GM12878 (cell line): ENCODE data around the gene RECK. TPM values are rescaled to one million over a fixed set of nuclear protein-coding genes. Genes with fewer than 3 reads are reported as not detected.

Source experiments
- ATAC-seq: fragments of 200-7000 bp; cut with Tn5 transposase; 3 replicates; pipeline ENCODE4 v1.9.1; 2020; ENCODE audit warnings: mild to moderate bottlenecking, moderate library complexity
- BruUV-seq: library from RNA; stranded (reverse); fragments of 400-500 nt; replicated peaks from 2 replicates; lab custom pipeline; 2021; lab: Mats Ljungman, UMichigan
- CTCF ChIA-PET: fragments of 300-600 bp; sonication (Branson Sonifier 250); formaldehyde crosslinking; extraction: SDS; loops from one replicate; lab custom pipeline; 2021; ENCODE audit warnings: inconsistent platforms; lab: Yijun Ruan, JAX
- POLR2A ChIA-PET: fragments of 350-600 bp; formaldehyde crosslinking; extraction: SDS; loops from one replicate; lab custom pipeline; 2021; ENCODE audit warnings: inconsistent platforms; lab: Charles Lee
- RAD21 ChIA-PET: fragments of 300-600 bp; sonication (Branson Sonifier 250); formaldehyde crosslinking; loops from one replicate; lab custom pipeline; 2023; ENCODE audit warnings: antibody characterized with exemption; ENCODE audit not compliant: unreplicated experiment; lab: Charles Lee
- SMC1A ChIA-PET: fragments of 300-600 bp; sonication (Branson Sonifier 250); formaldehyde crosslinking; loops from one replicate; lab custom pipeline; 2023; ENCODE audit not compliant: unreplicated experiment, uncharacterized antibody; lab: Charles Lee
- DNase-seq: peaks from one replicate; pipeline ENCODE4 v3.0.0-alpha.2; 2011; ENCODE audit warnings: low read depth, low spot score
- FAIRE-seq: peaks from 3 replicates; lab custom pipeline; 2011; peaks lifted over from hg19 to GRCh38; lab: Jason Lieb, UNC
- H2AFZ ChIP-seq: 2 replicates; pipeline ENCODE4 v1.6.0; 2011; ENCODE audit warnings: low read depth, low read length, control low read depth; ENCODE audit not compliant: control insufficient read depth
- H3K27ac ChIP-seq: 2 replicates; pipeline ENCODE4 v1.5.1; 2011; ENCODE audit warnings: control low read depth; ENCODE audit not compliant: control insufficient read depth, insufficient read depth
- H3K27me3 ChIP-seq, 2 experiments: replicated peaks in 1 of 2; 2 replicates each; pipeline versions ENCODE4 v1.6.0 to v1.6.1; 2011; ENCODE audit warnings: low read length in 1 of 2; ENCODE audit not compliant: control insufficient read depth in 2 of 2, insufficient read depth in 2 of 2
- H3K36me3 ChIP-seq, 2 experiments: 2 replicates each; pipeline ENCODE4 v1.5.1; 2011; ENCODE audit warnings: low read length in 1 of 2; ENCODE audit not compliant: control insufficient read depth in 2 of 2, insufficient read depth in 2 of 2
- H3K4me1 ChIP-seq: 2 replicates; pipeline ENCODE4 v1.6.1; 2011; ENCODE audit warnings: mild to moderate bottlenecking, low read length, moderate library complexity, mixed read lengths; ENCODE audit not compliant: control insufficient read depth, insufficient read depth
- H3K4me2 ChIP-seq: 2 replicates; pipeline ENCODE4 v1.6.0; 2011; ENCODE audit warnings: control low read depth; ENCODE audit not compliant: control insufficient read depth, insufficient read depth
- H3K4me3 ChIP-seq: fragments of 200-600 bp; sonication (generic); 2 replicates; pipeline ENCODE4 v1.5.1; 2016
- H3K79me2 ChIP-seq: 2 replicates; pipeline ENCODE4 v1.6.0; 2011; ENCODE audit warnings: low read length; ENCODE audit not compliant: control insufficient read depth, insufficient read depth
- H3K9ac ChIP-seq: 2 replicates; pipeline ENCODE4 v1.8.0; 2011; ENCODE audit warnings: low read length, control low read depth, mixed read lengths; ENCODE audit not compliant: control insufficient read depth, insufficient read depth
- H3K9me3 ChIP-seq: replicated peaks from 3 replicates; pipeline ENCODE4 v1.5.1; 2011; ENCODE audit warnings: mild to moderate bottlenecking, low read length; ENCODE audit not compliant: control insufficient read depth, insufficient read depth
- H4K20me1 ChIP-seq: 2 replicates; pipeline ENCODE4 v1.6.0; 2011; ENCODE audit not compliant: control insufficient read depth, insufficient read depth
- ATF2 ChIP-seq: IDR thresholded peaks from 2 replicates; pipeline ENCODE4 v1.6.1; 2012; ENCODE audit warnings: low read length, inconsistent platforms
- CHD1 ChIP-seq: IDR thresholded peaks from 2 replicates; pipeline ENCODE4 v1.6.1; 2012; ENCODE audit warnings: low read depth, low read length, improper control_type of control experiment
- E2F8 ChIP-seq: fragments of 450-650 bp; IDR thresholded peaks from 2 replicates; pipeline ENCODE4 v1.6.1; 2018; ENCODE audit warnings: mild to moderate bottlenecking, low read depth, moderate library complexity; ENCODE audit not compliant: partially characterized antibody
- ELK1 ChIP-seq: IDR thresholded peaks from 2 replicates; pipeline ENCODE4 v1.6.1; 2012; ENCODE audit warnings: low read depth, low read length, improper control_type of control experiment
- IKZF2 ChIP-seq, 2 experiments: fragments of 450-650 bp; IDR thresholded peaks; 2 replicates each; pipeline ENCODE4 v1.6.1; 2017; ENCODE audit warnings: mild to moderate bottlenecking in 2 of 2, moderate library complexity in 2 of 2
- JUND ChIP-seq: IDR thresholded peaks from 2 replicates; pipeline ENCODE4 v1.6.1; 2012; ENCODE audit warnings: low read depth, mild to moderate bottlenecking, low read length, improper control_type of control experiment, moderate library complexity
- RAD51 ChIP-seq: fragments of 450-650 bp; IDR thresholded peaks from 2 replicates; pipeline ENCODE4 v1.6.1; 2016; ENCODE audit warnings: moderate library complexity, mild to moderate bottlenecking, inconsistent platforms
- RELA ChIP-seq: fragments of 450-650 bp; IDR thresholded peaks from 2 replicates; pipeline ENCODE4 v1.8.0; 2014; ENCODE audit warnings: borderline replicate concordance; ENCODE audit not compliant: partially characterized antibody
- SMAD5 ChIP-seq: IDR thresholded peaks from 2 replicates; pipeline ENCODE4 v1.6.1; 2016; ENCODE audit warnings: antibody characterized with exemption, low read depth
- SPI1 ChIP-seq: IDR thresholded peaks from 2 replicates; pipeline ENCODE4 v1.6.1; 2011; ENCODE audit warnings: low read depth, mild to moderate bottlenecking, low read length, moderate library complexity, borderline replicate concordance; ENCODE audit not compliant: insufficient read depth
- STAT3 ChIP-seq: IDR thresholded peaks from 2 replicates; pipeline ENCODE4 v1.6.1; 2011; ENCODE audit warnings: low read depth, low read length, improper control_type of control experiment
- SUPT20H ChIP-seq: IDR thresholded peaks from 2 replicates; pipeline ENCODE4 v1.6.1; 2011; ENCODE audit warnings: low read depth, mild to moderate bottlenecking, low read length, moderate library complexity, borderline replicate concordance; ENCODE audit not compliant: control insufficient read depth
- ZNF384 ChIP-seq: IDR thresholded peaks from 2 replicates; pipeline ENCODE4 v1.6.1; 2012; ENCODE audit warnings: low read depth, mild to moderate bottlenecking, low read length, improper control_type of control experiment, borderline replicate concordance
- WGBS: methylation state at CpG from one replicate; pipeline ENCODE4 v1.1.6; 2016; ENCODE audit warnings: low lambda C conversion rate; ENCODE audit not compliant: insufficient replicate concordance, insufficient coverage; ENCODE audit errors: missing lambda C conversion rate; 5-methylcytosine and 5-hydroxymethylcytosine counted together
- in situ Hi-C: fragments of 300-500 bp; cut with MboI; formaldehyde crosslinking; loops from 9 replicates; pipeline ENCODE4 v1.14.3; 2018; ENCODE audit warnings: mixed read lengths
- intact Hi-C: fragments of 100-400 bp; cut with micrococcal nuclease; formaldehyde crosslinking; loops from one replicate; pipeline ENCODE4 v1.14.2; 2022; ENCODE audit not compliant: unreplicated experiment
- polyA plus RNA-seq, 11 experiments: library from polyadenylated mRNA; depleted of rRNA in 4 of 11; unstranded in 6 of 11; stranded (reverse) in 5 of 11; fragments of >200 nt; fragmentation: Nextera tagmentation in 4 of 11; fragmentation: Illumina TruSeq in 1 of 11; extraction: Ambion mirVana in 4 of 11; extraction: Trizol in 1 of 11; gene quantifications; 1 replicate in 1 of 11; 2 replicates in 10 of 11; pipeline versions ENCODE4 v1.2.1 to v1.2.3, GENCODE V29; 2011 to 2016; ENCODE audit warnings: inconsistent platforms in 2 of 11, missing spikeins in 2 of 11, low read depth in 1 of 11
- total RNA-seq, 4 experiments: library from RNA; depleted of rRNA in 3 of 4; stranded (reverse); fragments of >200 nt in 3 of 4; fragmentation: Illumina TruSeq in 1 of 4; extraction: Trizol in 1 of 4; gene quantifications; 2 replicates each; pipeline versions ENCODE4 v1.2.1 to v1.2.3, GENCODE V29; 2013 to 2021

RECK gene
- total and polyA plus RNA-seq, 10 of the 15 experiments (the other 5 are each of a cell fraction or from before 2014, with no cell fraction given) = 0.02 to 0.40 (median 0.13) TPM

DNA sequence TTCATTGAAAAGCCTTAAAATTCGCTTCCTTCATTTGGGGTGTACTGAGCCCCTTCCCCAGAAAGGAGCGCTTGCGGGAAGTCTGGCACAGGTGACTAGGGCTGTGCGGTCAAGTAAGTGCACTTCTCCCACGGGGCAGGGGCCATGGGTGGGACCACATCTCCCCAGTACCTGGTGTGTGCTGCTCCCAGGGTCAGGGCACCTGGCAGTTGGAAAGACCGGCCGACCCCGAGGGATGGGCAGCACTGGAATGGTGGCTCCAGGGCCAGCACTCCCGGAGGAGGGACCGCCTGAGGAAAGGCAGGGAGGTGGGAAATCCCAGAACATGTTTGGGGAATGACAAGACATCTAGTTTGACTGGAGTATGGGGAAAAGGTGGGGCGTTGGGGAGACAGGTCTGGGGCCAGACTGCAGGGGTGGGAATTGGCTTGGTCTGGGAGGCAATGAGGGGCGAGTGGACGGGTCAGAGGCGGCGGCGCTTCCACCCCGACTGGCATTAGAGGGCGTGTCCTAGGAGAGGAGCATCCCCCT is 99.1 kb downstream of the RECK start:
- Histone ChIP-seq H4K20me1 (no peaks in the 10 kb centered on the region), H3K36me3 (no peaks in the 10 kb centered on the region), H3K4me3 (peak overlapping the region; percentile 45; the same call in 1 of the 2 replicates), H3K79me2 (no peaks in the 10 kb centered on the region), H3K27me3 (peaks cover 7 to 14% of the 10 kb centered on the region in 2 experiments; a peak in 3 of 4 replicates), H3K27ac (no peak overlapping the region), H2AFZ (peak overlapping the region; percentile 80), H3K9me3 (no peaks in the 10 kb centered on the region), H3K9ac (no peak overlapping the region), H3K4me1 (peaks cover 20% of the 10 kb centered on the region), H3K4me2 (peak overlapping the region; percentile 98)
- no peak for ATAC-seq
- 2% methylated on average over 18 of the region's 18 CpGs for WGBS
- intact Hi-C loops = no loop called here
- RAD21 ChIA-PET = no interaction called here
- POLR2A ChIA-PET = interaction anchor here (0.6 kb wide), 1 partner anchor 1067 kb away, joined by 5 read pairs; no protein-coding TSS in a partner anchor
- no peak for FAIRE-seq
- BruUV-seq = no TSS peak
- no peak for DNase-seq
- in situ Hi-C loops = no loop called here
- SMC1A ChIA-PET = interaction anchor here (1.5 kb wide), 1 partner anchor 20 kb away, joined by 4 read pairs; no protein-coding TSS in a partner anchor
- TF ChIP-seq ELK1 (no peak), SMAD5 (no peak), JUND (no peak), CHD1 (no peak), SPI1 (no peak), ZNF384 (no peak), E2F8 (no peak), ATF2 (no peak), RELA (no peak), STAT3 (no peak), SUPT20H (no peak), IKZF2 (IDR thresholded peaks at IDR 0.05) (no peak), RAD51 (no peak)
- CTCF ChIA-PET = no interaction called here
